ENCODE measurements around the gene C4BPA. TPM values are rescaled to one million over a fixed set of nuclear protein-coding genes. Genes with fewer than 3 reads are reported as not detected.

C4BPA gene
- total and polyA plus RNA-seq, 2 of the 4 experiments (the other 2 are of a cell fraction), result not detected

DNA sequence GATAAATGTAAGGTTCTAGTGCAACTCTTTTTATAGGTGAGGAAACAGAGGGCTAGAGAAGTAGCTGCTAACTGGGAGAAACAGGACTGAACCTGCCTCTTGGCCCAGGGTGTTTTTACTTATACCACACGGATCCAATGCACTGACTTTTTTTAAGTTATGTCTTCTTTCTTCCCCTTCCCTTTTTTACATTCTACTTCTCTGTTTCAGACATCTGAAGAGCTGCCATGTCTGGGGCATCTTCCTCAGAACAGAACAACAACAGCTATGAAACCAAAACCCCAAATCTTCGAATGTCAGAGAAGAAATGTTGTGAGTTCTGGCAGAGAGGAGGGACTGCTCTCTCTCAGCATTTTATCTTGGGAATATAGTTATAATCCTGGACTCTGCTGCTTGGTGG, 49.5 kb upstream of the C4BPA start:
- dilution Hi-C loops (cut with HindIII; ENCODE audit: low sequenced_read_pairs, unreplicated experiment), result no loop called here
- no CpG with 5 or more reads among the region's 2 CpGs for WGBS, 2 experiments (ENCODE audit: extremely low coverage in 2 of 2, insufficient read length in 1 of 2)
- Histone ChIP-seq H2BK20ac (ENCODE audit: low read depth, low read length) (no peak overlapping the region), H2BK5ac (ENCODE audit: low read depth, low read length, poor library complexity, severe bottlenecking) (no peak overlapping the region), H3K56ac (ENCODE audit: extremely low read depth, insufficient read depth, low read length) (no peak overlapping the region), H3K14ac (replicated peaks; ENCODE audit: low read depth, low read length) (no peak overlapping the region), H2AK5ac (ENCODE audit: low read depth, low read length) (no peak overlapping the region), H3K18ac (ENCODE audit: low read depth, low read length) (no peak overlapping the region), H4K8ac (ENCODE audit: low read depth in 2 of 2, low read length in 2 of 2) (no peak overlapping the region), H3K4me1 (ENCODE audit: control insufficient read depth, insufficient read depth, low read length) (peaks cover 2% of the 10 kb centered on the region; the same call in 1 of the 2 replicates), H4K20me1 (ENCODE audit: insufficient read depth, low read length) (peaks cover 3% of the 10 kb centered on the region; the same call in 1 of the 2 replicates), H3K79me1 (ENCODE audit: low read depth in 1 of 2, low read length in 2 of 2) (peaks cover 1 to 15% of the 10 kb centered on the region in 2 experiments; a peak in 3 of 4 replicates), H3K9me1 (ENCODE audit: insufficient read depth, low read length) (peaks cover 7% of the 10 kb centered on the region), H4K5ac (ENCODE audit: low read depth, low read length) (no peak overlapping the region), H3K4me2 (ENCODE audit: low read depth, low read length) (no peak overlapping the region), H2AK9ac (replicated peaks; ENCODE audit: low read depth, low read length, poor library complexity) (no peak overlapping the region), H2BK15ac (ENCODE audit: low read depth, low read length) (no peak overlapping the region), H3K27me3 (ENCODE audit: control insufficient read depth, insufficient read depth, low read length) (peaks cover 7% of the 10 kb centered on the region), H2BK120ac (ENCODE audit: low read depth, low read length) (no peak overlapping the region), H3K4ac (ENCODE audit: low read depth, low read length) (no peak overlapping the region), H3K9me3 (ENCODE audit: control insufficient read depth, insufficient read depth, low read length) (no peaks in the 10 kb centered on the region), H3K36me3 (ENCODE audit: control insufficient read depth, insufficient read depth, low read length) (no peaks in the 10 kb centered on the region), H3K9ac (ENCODE audit: low read depth, low read length) (no peak overlapping the region), H3K27ac (ENCODE audit: insufficient read depth, low read length) (no peak overlapping the region), H4K91ac (ENCODE audit: insufficient read depth, low read depth, low read length) (no peak overlapping the region), H3K23ac (ENCODE audit: low read depth, low read length) (no peak overlapping the region), H2AFZ (replicated peaks; ENCODE audit: low read length, poor library complexity) (no peak overlapping the region), H3K4me3 (ENCODE audit: insufficient read depth, low read depth, low read length) (no peak overlapping the region)
- intact Hi-C loops (cut with micrococcal nuclease), result no loop called here
- BruUV-seq (replicated peaks), result no TSS peak
- in situ Hi-C loops (cut with MboI; ENCODE audit: low sequenced_read_pairs), result no loop called here
- CTCF ChIA-PET, result no interaction called here
- POLR2A ChIA-PET (ENCODE audit: unreplicated experiment), result no interaction called here
- TF ChIP-seq, protein P1, sequence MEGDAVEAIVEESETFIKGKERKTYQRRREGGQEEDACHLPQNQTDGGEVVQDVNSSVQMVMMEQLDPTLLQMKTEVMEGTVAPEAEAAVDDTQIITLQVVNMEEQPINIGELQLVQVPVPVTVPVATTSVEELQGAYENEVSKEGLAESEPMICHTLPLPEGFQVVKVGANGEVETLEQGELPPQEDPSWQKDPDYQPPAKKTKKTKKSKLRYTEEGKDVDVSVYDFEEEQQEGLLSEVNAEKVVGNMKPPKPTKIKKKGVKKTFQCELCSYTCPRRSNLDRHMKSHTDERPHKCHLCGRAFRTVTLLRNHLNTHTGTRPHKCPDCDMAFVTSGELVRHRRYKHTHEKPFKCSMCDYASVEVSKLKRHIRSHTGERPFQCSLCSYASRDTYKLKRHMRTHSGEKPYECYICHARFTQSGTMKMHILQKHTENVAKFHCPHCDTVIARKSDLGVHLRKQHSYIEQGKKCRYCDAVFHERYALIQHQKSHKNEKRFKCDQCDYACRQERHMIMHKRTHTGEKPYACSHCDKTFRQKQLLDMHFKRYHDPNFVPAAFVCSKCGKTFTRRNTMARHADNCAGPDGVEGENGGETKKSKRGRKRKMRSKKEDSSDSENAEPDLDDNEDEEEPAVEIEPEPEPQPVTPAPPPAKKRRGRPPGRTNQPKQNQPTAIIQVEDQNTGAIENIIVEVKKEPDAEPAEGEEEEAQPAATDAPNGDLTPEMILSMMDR (conservative IDR thresholded peaks at IDR 0.05; ENCODE audit: low read depth, low read length), result no peak
- TF ChIP-seq FOS (IDR thresholded peaks at IDR 0.05; ENCODE audit: low read depth, low read length), result no peak
- TF ChIP-seq CEBPB (IDR thresholded peaks at IDR 0.05; ENCODE audit: low read depth, low read length), result no peak
- TF ChIP-seq BHLHE40 (IDR thresholded peaks at IDR 0.05; ENCODE audit: low read depth, low read length), result no peak
- TF ChIP-seq, protein P2, sequence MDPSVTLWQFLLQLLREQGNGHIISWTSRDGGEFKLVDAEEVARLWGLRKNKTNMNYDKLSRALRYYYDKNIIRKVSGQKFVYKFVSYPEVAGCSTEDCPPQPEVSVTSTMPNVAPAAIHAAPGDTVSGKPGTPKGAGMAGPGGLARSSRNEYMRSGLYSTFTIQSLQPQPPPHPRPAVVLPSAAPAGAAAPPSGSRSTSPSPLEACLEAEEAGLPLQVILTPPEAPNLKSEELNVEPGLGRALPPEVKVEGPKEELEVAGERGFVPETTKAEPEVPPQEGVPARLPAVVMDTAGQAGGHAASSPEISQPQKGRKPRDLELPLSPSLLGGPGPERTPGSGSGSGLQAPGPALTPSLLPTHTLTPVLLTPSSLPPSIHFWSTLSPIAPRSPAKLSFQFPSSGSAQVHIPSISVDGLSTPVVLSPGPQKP (IDR thresholded peaks at IDR 0.05; ENCODE audit: borderline replicate concordance, low read depth, low read length), result no peak
- TF ChIP-seq POLR2A (IDR thresholded peaks at IDR 0.05; ENCODE audit: low read depth, low read length), result no peak
- no peak for TF ChIP-seq MAFK (IDR thresholded peaks at IDR 0.05; ENCODE audit: low read depth, low read length)
- TF ChIP-seq SMC3 (IDR thresholded peaks at IDR 0.05; ENCODE audit: low read depth, low read length), result no peak
- TF ChIP-seq RFX5 (IDR thresholded peaks at IDR 0.05; ENCODE audit: low read depth, low read length), result no peak
- TF ChIP-seq, protein P3, sequence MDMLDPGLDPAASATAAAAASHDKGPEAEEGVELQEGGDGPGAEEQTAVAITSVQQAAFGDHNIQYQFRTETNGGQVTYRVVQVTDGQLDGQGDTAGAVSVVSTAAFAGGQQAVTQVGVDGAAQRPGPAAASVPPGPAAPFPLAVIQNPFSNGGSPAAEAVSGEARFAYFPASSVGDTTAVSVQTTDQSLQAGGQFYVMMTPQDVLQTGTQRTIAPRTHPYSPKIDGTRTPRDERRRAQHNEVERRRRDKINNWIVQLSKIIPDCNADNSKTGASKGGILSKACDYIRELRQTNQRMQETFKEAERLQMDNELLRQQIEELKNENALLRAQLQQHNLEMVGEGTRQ (IDR thresholded peaks at IDR 0.05; ENCODE audit: low read depth, low read length), result no peak
- TF ChIP-seq NFE2L2 (IDR thresholded peaks at IDR 0.05; ENCODE audit: low read depth, low read length), result no peak
- no peak for TF ChIP-seq RCOR1 (IDR thresholded peaks at IDR 0.05; ENCODE audit: insufficient replicate concordance, low read length)
- TF ChIP-seq CHD1 (IDR thresholded peaks at IDR 0.05; ENCODE audit: low read depth, low read length), result no peak
- TF ChIP-seq RAD21 (IDR thresholded peaks at IDR 0.05; ENCODE audit: low read length), result no peak
- ATAC-seq (ENCODE audit: low read depth) (no peak), DNase-seq (no peak)

All from IMR-90 (cell line).